Measurements from ENCODE around the gene LENG9.
"Not testable (repeated sequence)": the region's sequence is repeated elsewhere in the genome, so short reads cannot be mapped to it uniquely, and the experiment has no call there.

DNA sequence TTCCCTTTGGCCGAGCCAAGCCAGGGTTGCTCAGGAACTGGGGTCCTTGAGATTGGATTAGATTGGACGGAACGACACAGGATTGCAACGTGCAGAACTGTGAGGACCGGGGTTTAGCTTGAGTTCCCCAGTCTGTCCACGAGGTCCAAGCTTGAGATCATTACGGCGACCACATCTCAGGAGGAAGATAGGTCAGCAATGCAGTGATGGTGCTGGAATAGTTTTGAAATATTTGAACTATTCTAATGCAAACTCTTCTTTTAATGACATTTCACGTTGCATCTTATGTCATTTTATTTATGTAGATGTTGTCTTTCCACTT is 34.8 kb upstream of the LENG9 start:
- not testable (repeated sequence) for TF ChIP-seq CTCF, POLR2A (IDR thresholded peaks at IDR 0.05)

All from lower leg skin (tissue), 3 donors.